C4-2B (cell line): ENCODE results near the gene RBP5.
A peak's percentile ranks its signal among the peaks of the same experiment; 100 is the strongest.

Source experiments
- H3K27ac ChIP-seq: fragments of 450-650 bp; 2 replicates; pipeline ENCODE4 v1.5.1; 2017
- ZFX ChIP-seq: fragments of 450-650 bp; IDR thresholded peaks from 2 replicates; pipeline ENCODE4 v1.6.1; 2017
- TF ChIP-seq, protein P1 (sequence below): fragments of 450-650 bp; conservative IDR thresholded peaks from 2 replicates; pipeline ENCODE4 v1.5.1; 2017; ENCODE audit warnings: mild to moderate bottlenecking

Gene RBP5

DNA sequence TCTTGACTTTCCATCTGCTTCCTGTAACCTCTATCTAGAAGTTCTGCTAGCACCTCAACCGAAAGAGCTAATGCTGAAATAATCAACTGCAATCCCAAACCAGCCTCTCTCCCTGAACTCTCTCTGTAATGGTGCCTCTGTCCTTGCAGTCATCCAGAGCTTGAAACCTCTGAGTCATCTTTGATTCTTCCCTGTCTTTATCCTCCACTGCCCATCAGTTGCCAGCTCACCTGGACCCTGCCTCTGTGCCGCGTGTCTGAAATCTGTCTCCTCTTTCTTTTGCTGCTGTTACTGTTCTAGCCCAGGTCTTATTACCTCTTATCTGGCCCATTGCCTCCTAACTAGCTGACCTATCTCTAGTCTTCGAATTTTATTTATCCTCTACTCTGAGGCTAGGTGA lies 17.0 kb upstream of the RBP5 start:
- no peak overlapping the region for H3K27ac ChIP-seq
- no peak for TF ChIP-seq ZFX
- TF ChIP-seq, protein P1, sequence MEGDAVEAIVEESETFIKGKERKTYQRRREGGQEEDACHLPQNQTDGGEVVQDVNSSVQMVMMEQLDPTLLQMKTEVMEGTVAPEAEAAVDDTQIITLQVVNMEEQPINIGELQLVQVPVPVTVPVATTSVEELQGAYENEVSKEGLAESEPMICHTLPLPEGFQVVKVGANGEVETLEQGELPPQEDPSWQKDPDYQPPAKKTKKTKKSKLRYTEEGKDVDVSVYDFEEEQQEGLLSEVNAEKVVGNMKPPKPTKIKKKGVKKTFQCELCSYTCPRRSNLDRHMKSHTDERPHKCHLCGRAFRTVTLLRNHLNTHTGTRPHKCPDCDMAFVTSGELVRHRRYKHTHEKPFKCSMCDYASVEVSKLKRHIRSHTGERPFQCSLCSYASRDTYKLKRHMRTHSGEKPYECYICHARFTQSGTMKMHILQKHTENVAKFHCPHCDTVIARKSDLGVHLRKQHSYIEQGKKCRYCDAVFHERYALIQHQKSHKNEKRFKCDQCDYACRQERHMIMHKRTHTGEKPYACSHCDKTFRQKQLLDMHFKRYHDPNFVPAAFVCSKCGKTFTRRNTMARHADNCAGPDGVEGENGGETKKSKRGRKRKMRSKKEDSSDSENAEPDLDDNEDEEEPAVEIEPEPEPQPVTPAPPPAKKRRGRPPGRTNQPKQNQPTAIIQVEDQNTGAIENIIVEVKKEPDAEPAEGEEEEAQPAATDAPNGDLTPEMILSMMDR: no peak

GRCh38 chr12:7144414-7145120 lies 15.9 kb upstream of the RBP5 start:
- no peak overlapping the region for H3K27ac ChIP-seq
- TF ChIP-seq ZFX: no peak
- TF ChIP-seq, protein P1: peak; percentile 86

DNA sequence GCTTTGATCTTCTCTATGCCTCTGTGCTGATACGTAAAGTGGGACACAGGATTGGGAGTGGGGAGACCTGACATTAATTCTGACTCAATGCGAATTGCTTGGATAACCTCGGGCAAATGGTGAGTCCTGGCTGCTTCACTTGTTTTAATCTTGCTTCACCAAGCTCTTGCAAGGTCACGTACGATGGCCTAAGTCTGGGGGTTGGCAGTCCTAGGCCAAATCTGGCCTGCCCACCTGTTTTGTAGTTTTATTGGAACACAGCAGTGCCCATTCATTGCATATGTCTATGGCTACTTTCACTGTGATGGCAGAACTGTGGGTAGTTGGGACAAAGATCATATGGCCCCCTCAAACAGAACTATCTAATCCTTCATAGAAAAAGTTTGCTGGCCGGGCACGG lies 14.9 kb upstream of the RBP5 start:
- TF ChIP-seq, protein P1: no peak
- no peak for TF ChIP-seq ZFX
- H3K27ac ChIP-seq: no peak overlapping the region

- no peak for TF ChIP-seq ZFX
- TF ChIP-seq, protein P1: no peak
- H3K27ac ChIP-seq: no peak overlapping the region
Measured at GRCh38 chr12:7142809-7143465, 14.2 kb upstream of the RBP5 start.

GRCh38 chr12:7142056-7142644 lies 13.5 kb upstream of the RBP5 start:
- no peak overlapping the region for H3K27ac ChIP-seq
- no peak for TF ChIP-seq ZFX
- TF ChIP-seq, protein P1: peak; percentile 88

DNA sequence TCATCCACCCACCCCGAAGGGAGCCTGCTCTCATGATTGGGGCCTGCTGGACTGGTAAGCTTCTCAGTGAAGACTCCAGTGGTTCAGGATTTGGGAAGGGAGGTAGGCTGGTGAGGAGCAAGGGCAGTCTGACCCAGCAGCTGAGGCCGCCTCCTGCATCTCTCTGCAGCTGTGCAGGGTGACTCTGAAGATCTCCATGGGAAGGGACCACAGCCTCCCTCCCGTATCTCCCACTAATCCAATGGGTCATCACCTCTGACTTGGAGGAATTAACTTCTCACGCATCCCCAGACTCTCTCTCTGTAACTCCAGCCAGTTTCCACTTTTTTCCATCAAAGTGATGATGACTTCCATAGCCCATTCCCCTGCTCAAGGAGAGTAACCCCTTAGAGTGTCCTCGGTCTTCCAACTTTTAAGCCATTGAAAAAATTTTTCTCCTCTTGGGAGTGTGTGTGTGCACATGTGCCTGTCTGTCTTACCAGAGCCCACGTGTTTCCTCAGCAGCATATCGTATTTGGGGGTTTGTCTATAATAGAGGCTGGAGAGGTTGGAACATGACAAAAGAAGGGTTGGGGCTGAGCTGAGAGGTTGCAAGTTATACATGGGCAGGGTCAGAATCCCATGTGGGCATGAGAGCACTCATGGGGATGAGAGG lies 12.8 kb upstream of the RBP5 start:
- no peak for TF ChIP-seq ZFX
- TF ChIP-seq, protein P1: no peak
- H3K27ac ChIP-seq: no peak overlapping the region

- TF ChIP-seq, protein P1: no peak
- TF ChIP-seq ZFX: no peak
- no peak overlapping the region for H3K27ac ChIP-seq
Measured at GRCh38 chr12:7139200-7139599, 10.5 kb upstream of the RBP5 start.
